AG09319 (cell line): Measurements from ENCODE around the gene MEGF11.

ENCODE experiments used
- DNase-seq: peaks from one replicate; pipeline ENCODE4 v3.0.0-alpha.2; 2010; ENCODE audit warnings: low read depth; ENCODE audit errors: extremely low read depth
- TF ChIP-seq, protein P1 (sequence below): IDR thresholded peaks from 2 replicates; pipeline ENCODE4 v1.5.1; 2011; ENCODE audit warnings: low read depth, mild to moderate bottlenecking, inconsistent platforms, low read length, moderate library complexity

Gene MEGF11

DNA sequence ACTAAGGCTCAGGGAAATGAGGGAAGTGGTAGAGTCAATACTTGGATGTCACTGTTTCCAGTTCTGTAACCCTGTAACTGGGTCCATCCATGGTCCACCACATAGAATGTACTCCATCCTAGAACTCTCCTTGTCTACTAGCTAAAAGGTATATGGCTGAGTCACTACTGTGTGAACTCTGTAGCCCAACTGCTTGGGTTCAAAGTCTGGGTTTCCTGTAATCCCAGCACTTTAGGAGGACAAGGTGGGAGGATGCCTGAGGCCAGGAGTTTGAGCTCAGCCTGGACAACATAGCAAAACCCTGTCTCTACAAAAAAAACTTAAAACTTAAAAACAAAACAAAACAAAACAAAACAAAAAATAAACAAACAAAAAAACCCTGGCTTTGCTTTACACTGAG, 34.5 kb upstream of the MEGF11 start:
- TF ChIP-seq, protein P1, sequence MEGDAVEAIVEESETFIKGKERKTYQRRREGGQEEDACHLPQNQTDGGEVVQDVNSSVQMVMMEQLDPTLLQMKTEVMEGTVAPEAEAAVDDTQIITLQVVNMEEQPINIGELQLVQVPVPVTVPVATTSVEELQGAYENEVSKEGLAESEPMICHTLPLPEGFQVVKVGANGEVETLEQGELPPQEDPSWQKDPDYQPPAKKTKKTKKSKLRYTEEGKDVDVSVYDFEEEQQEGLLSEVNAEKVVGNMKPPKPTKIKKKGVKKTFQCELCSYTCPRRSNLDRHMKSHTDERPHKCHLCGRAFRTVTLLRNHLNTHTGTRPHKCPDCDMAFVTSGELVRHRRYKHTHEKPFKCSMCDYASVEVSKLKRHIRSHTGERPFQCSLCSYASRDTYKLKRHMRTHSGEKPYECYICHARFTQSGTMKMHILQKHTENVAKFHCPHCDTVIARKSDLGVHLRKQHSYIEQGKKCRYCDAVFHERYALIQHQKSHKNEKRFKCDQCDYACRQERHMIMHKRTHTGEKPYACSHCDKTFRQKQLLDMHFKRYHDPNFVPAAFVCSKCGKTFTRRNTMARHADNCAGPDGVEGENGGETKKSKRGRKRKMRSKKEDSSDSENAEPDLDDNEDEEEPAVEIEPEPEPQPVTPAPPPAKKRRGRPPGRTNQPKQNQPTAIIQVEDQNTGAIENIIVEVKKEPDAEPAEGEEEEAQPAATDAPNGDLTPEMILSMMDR, result no peak
- no peak for DNase-seq

DNA sequence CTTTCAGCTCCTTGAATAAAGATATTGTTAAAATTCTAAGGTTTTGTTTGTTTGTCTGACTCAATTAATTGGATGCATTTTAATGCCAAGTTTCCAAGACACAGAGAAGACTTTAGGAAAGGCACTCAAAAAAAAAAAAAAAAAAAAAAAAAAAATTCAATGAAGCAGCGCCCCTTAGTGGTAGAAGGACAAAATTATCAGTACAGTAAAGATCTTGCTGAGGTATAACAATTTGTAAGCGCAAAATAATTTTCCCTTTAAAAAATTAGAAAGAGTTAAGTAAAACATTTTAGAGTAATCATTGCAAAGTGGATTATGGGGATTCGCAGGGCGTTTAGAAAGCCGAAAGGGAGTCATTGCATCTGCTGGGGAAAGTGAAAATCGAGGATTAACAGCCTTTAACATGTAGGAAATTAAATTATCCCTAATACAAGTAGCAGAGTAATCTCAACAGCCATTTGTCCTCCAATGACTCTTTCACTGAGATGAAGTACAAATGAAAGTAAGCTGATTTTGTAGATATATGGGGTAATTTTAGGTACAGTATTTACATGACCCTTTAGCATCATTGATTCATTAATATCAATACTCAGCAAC, 34.0 kb upstream of the MEGF11 start:
- TF ChIP-seq, protein P1, result peak; percentile 56
- DNase-seq, result no peak

DNA sequence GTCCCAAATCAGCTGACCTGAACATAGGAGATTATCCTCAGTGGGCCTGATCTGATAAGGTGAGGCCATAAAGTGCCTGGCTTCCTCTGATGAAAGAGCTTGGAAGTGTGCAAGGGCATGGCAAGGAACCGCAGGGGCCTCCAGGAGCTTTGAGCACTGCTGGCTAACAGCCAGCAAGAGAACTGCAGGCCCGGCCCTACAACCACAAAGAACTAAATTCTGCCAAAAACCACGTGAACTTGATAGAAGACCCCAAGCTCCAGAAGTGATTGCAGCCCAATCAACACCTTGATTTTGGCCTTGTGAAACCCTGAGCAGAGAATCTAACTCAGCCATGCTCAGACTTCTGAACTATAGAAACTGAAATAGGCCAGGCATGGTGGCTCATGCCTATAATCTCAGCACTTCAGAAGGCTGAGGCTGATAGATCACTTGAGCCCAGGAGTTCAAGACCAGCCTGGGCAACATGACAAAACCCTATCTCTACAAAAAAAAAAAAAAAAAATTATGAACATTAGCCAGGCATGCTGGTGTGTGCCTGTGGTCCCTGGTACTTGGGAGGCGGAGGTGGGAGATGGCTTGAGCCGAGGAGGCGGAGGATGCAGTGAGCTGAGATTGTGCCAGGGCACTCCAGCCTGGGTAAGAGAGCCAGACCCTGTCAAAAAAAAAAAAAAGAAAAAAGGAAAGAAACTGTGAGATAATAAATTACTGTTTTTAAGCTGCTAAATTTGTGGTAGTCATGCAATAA, 32.2 kb upstream of the MEGF11 start:
- TF ChIP-seq, protein P1, result no peak
- no peak for DNase-seq

DNA sequence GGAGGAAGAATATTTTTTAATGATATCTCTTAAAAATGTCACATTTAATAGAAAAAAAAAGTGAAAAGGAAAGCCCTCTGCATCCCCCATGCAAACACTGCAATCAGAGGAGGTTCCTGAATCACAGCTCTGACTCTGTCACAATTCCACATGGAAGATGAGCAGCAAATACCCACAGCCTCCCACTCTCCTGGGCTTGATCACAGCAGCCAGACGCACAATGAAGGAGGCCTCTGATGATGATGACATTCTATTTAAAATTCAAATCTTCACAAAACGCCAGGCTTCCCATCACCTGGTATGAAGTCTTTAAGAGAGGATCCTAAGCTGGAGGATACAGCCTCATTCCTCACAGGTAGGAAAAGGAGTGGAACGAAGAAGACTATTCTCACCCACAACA, 30.7 kb upstream of the MEGF11 start:
- TF ChIP-seq, protein P1, result no peak
- no peak for DNase-seq

DNA sequence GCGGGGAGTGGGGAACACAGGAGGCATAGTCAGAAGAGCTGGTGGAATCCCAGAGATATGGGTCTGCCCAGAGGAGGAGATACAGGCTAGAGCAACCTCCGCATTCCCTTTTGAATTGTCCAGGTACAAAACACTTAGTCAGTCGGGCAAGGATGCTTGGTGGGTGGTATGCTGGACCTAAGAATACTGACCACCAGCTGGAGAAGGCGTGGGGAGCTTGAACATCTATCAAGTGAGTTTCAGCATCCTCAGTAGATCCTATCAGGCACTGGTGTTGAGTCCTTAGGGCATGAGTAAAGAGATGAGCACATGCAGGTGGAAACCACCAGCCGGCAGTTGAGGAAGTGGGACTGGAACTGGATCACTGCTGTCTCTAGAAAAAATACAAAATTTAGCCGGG, 25.1 kb upstream of the MEGF11 start:
- TF ChIP-seq, protein P1, result no peak

DNA sequence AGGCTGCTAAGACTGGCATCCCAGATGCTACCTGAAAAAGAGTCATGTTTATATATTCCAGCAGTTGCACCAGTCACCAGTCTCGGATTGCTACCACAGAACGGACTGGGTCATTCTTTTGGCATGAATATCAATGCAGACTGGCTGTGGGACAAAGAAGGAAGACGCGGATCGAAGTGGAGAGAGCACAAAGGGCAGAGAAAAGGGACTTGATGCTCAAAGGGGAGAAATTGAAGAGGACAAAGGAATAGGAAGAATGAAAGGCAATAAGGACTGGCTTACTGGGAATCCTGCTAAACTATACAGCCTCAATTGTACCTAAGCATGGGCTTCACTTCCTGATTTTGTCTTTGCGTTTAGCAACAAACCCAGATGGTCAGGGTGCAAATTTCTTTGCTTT, 24.5 kb upstream of the MEGF11 start:
- TF ChIP-seq, protein P1, result no peak
- no peak for DNase-seq

More for the DNA sequence above, 25.1 kb upstream of the MEGF11 start:
- DNase-seq, result no peak

DNA sequence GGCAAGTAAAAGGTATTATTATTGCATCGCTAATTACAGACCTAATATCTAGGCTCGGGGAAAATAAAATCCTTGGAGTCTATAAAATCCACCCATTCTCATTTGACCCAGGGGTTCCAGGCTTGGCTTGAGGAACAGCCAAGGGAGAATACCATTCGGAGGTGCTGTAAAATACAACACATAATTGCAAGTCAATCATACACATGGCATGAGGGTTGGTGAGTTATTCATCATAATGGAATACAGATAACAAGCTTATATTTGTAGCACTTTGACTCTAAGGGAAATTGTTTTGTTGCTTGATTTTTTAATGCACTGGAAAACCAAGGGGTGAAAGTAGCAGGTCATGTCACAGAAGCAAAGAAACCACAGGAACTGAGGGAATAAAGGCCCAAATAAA, 23.0 kb upstream of the MEGF11 start:
- no peak for DNase-seq

More for the DNA sequence above, 23.0 kb upstream of the MEGF11 start:
- TF ChIP-seq, protein P1, result no peak
